NB4 (cell line): Measurements from ENCODE around the gene BMPER.

Source experiments
- CTCF ChIP-seq: IDR thresholded peaks from one replicate; pipeline ENCODE4 v1.5.1; 2012; ENCODE audit warnings: low read depth, low read length
- POLR2A ChIP-seq: IDR thresholded peaks from 2 replicates; pipeline ENCODE4 v1.6.1; 2011; ENCODE audit warnings: mild to moderate bottlenecking; ENCODE audit not compliant: insufficient read length; ENCODE audit errors: extremely low read depth

DNA sequence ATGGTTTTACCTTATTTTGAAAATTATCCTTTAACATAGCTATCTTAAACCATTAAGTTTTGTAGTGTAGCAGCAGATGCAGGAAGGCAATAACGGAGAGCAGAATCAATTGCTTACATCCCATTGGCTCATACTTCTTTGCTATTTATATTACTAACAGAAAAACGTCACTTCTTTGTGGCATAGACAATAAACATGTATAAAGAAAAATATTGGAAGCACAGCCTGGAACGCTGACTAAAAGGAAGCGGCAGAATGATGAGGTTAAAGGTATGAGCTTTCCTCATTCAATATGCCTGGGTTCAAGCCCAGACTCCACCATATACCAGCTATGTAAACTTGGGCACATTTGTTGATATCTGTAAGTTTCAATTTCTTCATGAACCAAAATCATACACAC is 24.0 kb upstream of the BMPER start:
- no peak for TF ChIP-seq CTCF
- no peak for TF ChIP-seq POLR2A
